Gastroesophageal sphincter (tissue), 3 donors: ENCODE measurements around the gene MRPL43.

Source experiments
- EP300 ChIP-seq: sonication (generic); formaldehyde crosslinking; IDR thresholded peaks from one replicate; pipeline ENCODE4 v1.6.1; 2017; ENCODE audit warnings: antibody characterized with exemption, mild to moderate bottlenecking
- POLR2A ChIP-seq, 2 donors: fragments of 450-650 bp; IDR thresholded peaks; one replicate each; pipeline ENCODE4 v1.6.1; 2017; ENCODE audit warnings: antibody characterized with exemption in 2 of 2, mild to moderate bottlenecking in 2 of 2, moderate library complexity in 1 of 2
- POLR2AphosphoS5 ChIP-seq: sonication (generic); formaldehyde crosslinking; IDR thresholded peaks from one replicate; pipeline ENCODE4 v1.6.1; 2017; ENCODE audit warnings: antibody characterized with exemption
- TF ChIP-seq, protein P1 (sequence below), 4 experiments: fragments of 200-600 bp in 2 of 4; fragments of 450-650 bp in 2 of 4; sonication (generic) in 1 of 4; IDR thresholded peaks; one replicate each; pipeline ENCODE4 v1.5.1; 2017 to 2019; ENCODE audit warnings: antibody characterized with exemption in 4 of 4, mild to moderate bottlenecking in 2 of 4, moderate library complexity in 2 of 4

- TF ChIP-seq, protein P1, sequence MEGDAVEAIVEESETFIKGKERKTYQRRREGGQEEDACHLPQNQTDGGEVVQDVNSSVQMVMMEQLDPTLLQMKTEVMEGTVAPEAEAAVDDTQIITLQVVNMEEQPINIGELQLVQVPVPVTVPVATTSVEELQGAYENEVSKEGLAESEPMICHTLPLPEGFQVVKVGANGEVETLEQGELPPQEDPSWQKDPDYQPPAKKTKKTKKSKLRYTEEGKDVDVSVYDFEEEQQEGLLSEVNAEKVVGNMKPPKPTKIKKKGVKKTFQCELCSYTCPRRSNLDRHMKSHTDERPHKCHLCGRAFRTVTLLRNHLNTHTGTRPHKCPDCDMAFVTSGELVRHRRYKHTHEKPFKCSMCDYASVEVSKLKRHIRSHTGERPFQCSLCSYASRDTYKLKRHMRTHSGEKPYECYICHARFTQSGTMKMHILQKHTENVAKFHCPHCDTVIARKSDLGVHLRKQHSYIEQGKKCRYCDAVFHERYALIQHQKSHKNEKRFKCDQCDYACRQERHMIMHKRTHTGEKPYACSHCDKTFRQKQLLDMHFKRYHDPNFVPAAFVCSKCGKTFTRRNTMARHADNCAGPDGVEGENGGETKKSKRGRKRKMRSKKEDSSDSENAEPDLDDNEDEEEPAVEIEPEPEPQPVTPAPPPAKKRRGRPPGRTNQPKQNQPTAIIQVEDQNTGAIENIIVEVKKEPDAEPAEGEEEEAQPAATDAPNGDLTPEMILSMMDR (IDR thresholded peaks at IDR 0.05): no peak
- TF ChIP-seq POLR2AphosphoS5 (no peak), POLR2A (IDR thresholded peaks at IDR 0.05) (no peak), EP300 (no peak)
Measured at GRCh38 chr10:100948916-100949315, 38.4 kb downstream of the MRPL43 start.
